Heart left ventricle (tissue), 16 donors: ENCODE data around the gene PRRT2. TPM values are rescaled to one million over a fixed set of nuclear protein-coding genes. Genes with fewer than 3 reads are reported as not detected.

Experiments used
- ATAC-seq, 4 donors: fragments of 200-7000 bp; cut with Tn5 transposase; one replicate each; pipeline ENCODE4 v1.9.1; 2020 to 2022; ENCODE audit warnings: moderate library complexity in 4 of 4, mild to moderate bottlenecking in 3 of 4, moderate number of reproducible peaks in 1 of 4
- DNase-seq, 5 donors: peaks; one replicate each; pipeline ENCODE4 v3.0.0-alpha.2; 2020
- H3K27ac ChIP-seq, 12 donors: fragments of 200-600 bp; sonication (generic) in 4 of 12; one replicate each; pipeline versions ENCODE4 v1.5.0 to v1.8.0; 2016 to 2022; ENCODE audit warnings: mild to moderate bottlenecking in 2 of 12
- H3K27me3 ChIP-seq, 9 donors: fragments of 200-600 bp; sonication (generic) in 2 of 9; one replicate each; pipeline versions ENCODE4 v1.5.1 to v1.8.0; 2016 to 2022; ENCODE audit warnings: mild to moderate bottlenecking in 3 of 9
- H3K36me3 ChIP-seq, 9 donors: fragments of 200-600 bp; sonication (generic) in 2 of 9; one replicate each; pipeline versions ENCODE4 v1.5.0 to v1.8.0; 2018 to 2022; ENCODE audit warnings: mild to moderate bottlenecking in 2 of 9
- H3K4me1 ChIP-seq, 12 donors: fragments of 200-600 bp; sonication (generic) in 4 of 12; one replicate each; pipeline versions ENCODE4 v1.5.0 to v1.8.0; 2016 to 2022; ENCODE audit warnings: mild to moderate bottlenecking in 3 of 12
- H3K4me3 ChIP-seq, 12 donors: fragments of 200-600 bp; sonication (generic) in 4 of 12; one replicate each; pipeline versions ENCODE4 v1.5.0 to v1.8.0; 2017 to 2022; ENCODE audit warnings: mild to moderate bottlenecking in 9 of 12, moderate library complexity in 4 of 12
- H3K9me3 ChIP-seq, 12 donors: fragments of 200-600 bp; sonication (generic) in 4 of 12; one replicate each; pipeline versions ENCODE4 v1.5.0 to v1.8.0; 2016 to 2022; ENCODE audit warnings: mild to moderate bottlenecking in 1 of 12
- CTCF ChIP-seq, 12 donors: fragments of 200-600 bp; sonication (generic) in 4 of 12; IDR thresholded peaks; one replicate each; pipeline versions ENCODE4 v1.5.0 to v1.8.0; 2018 to 2022; ENCODE audit warnings: antibody characterized with exemption in 12 of 12, mild to moderate bottlenecking in 5 of 12
- POLR2A ChIP-seq, 2 donors: fragments of 450-650 bp; IDR thresholded peaks; one replicate each; pipeline ENCODE4 v1.6.1; 2017; ENCODE audit warnings: antibody characterized with exemption in 2 of 2, mild to moderate bottlenecking in 2 of 2, moderate library complexity in 2 of 2
- WGBS, 4 donors: extraction: QIAGEN DNeasy Blood & Tissue Kit in 2 of 4; methylation state at CpG; one replicate each; pipeline versions ENCODE4 v1.1.5 to v1.1.7; 2013 to 2018; 5-methylcytosine and 5-hydroxymethylcytosine counted together
- intact Hi-C, 10 donors: fragments of 100-400 bp; cut with DNase I; formaldehyde crosslinking; loops; one replicate each; pipeline versions ENCODE4 v1.11.1 to v1.14.2; 2022
- polyA plus RNA-seq, 2 donors: library from polyadenylated mRNA; stranded (reverse); fragments of 200-250 nt; gene quantifications; one replicate each; pipeline ENCODE4 v1.2.3, GENCODE V29; 2013
- total RNA-seq, 9 donors: library from RNA; depleted of rRNA in 2 of 9; stranded (reverse); fragments of >200 nt in 2 of 9; fragmentation: NEBNext Ultra II Directional in 3 of 9; extraction: Animal tissue kit (Norgen Biotek cat#: 25700) in 3 of 9; gene quantifications; one replicate each; pipeline versions ENCODE4 v1.1.0 to v1.2.4, GENCODE V29; 2016 to 2023
- donor health status: ischemic (EF 13 %, LVEDD 7.1; RV severe dilation, severe dysfunction).
- donor health status: healthy with polysubstance abuse.
- donor health status: DM: no; HTN: yes; CAD: no.
- donor health status: DM: no; HTN: no; CAD: no.
- donor health status: ischemic (EF 25% LVEDD 6.9; RV normal size, moderate dysfunction).
- donor health status: ischemic (EF 25% LVEDD 5.7; RV mildly dilated, moderate dysfunction).
- donor health status: healthy.
- donor health status: DM: yes; HTN: yes; CAD: no.
- donor health status: ischemic (EF 35%, LVEDD 5.7; RV mildly dilated, moderate dysfunction).
- donor health status: nonischemic (EF 11% LVEDD 7.7; RV severe dilation, severe dysfunction).
- donor health status: DM: yes; HTN: yes; CAD: no.
- donor health status: PGD.
- donor health status: ischemic (EF 29% LVEDD 5.4; RV normal size, mild dysfunction).
- donor health status: nonischemic (EF 23%, LVEDD 6.1; RV moderate dilation, normal function).

PRRT2 gene
- total and polyA plus RNA-seq, 11 donors = 0.24 to 3.2 (median 1.3) TPM; not detected in 1

GRCh38 chr16:29821643-29822115, 9.7 kb downstream of the PRRT2 start:
- no peak for TF ChIP-seq CTCF (IDR thresholded peaks at IDR 0.05)
- no peak for TF ChIP-seq POLR2A (IDR thresholded peaks at IDR 0.05)
- Histone ChIP-seq H3K9me3 (no peaks in the 10 kb centered on the region), H3K27me3 (no peaks in the 10 kb centered on the region), H3K4me1 (peaks cover 3 to 93% (median 70%) of the 10 kb centered on the region in 12 donors), H3K4me3 (peak overlapping the region in 11 of 12 donors; percentile 51 to 94 (median 73)), H3K27ac (peak overlapping the region; percentile 74 to 96 (median 88)), H3K36me3 (peaks cover 0 to 28% (median 15%) of the 10 kb centered on the region in 9 donors)
- ATAC-seq (peak in 1 of 4 donors; percentile 23), DNase-seq (peak in 3 of 5 donors; percentile 33 to 54 (median 39))
- WGBS, 4 donors = 46 to 66% (median 62%) methylated on average over 7 of the region's 7 CpGs
- intact Hi-C loops = loop anchor here in 3 of 10 donors (2.0 to 5.0 kb wide), 3 partner anchors 29 to 41 kb away; partner anchors contain the start of genes CDIPT (in 1 of the 3) and KIF22 (in 1 of the 3)

GRCh38 chr16:29824589-29825144, 12.7 kb downstream of the PRRT2 start:
- Histone ChIP-seq H3K27ac (peak overlapping the region; percentile 59 to 91 (median 78)), H3K27me3 (no peaks in the 10 kb centered on the region), H3K4me3 (peak overlapping the region in 6 of 12 donors; percentile 1 to 32 (median 11)), H3K9me3 (no peaks in the 10 kb centered on the region), H3K4me1 (peaks cover 0 to 80% (median 58%) of the 10 kb centered on the region in 12 donors), H3K36me3 (peaks cover 0 to 18% (median 0%) of the 10 kb centered on the region in 9 donors)
- ATAC-seq (peak in 3 of 4 donors; percentile 13 to 42 (median 30)), DNase-seq (no peak)
- TF ChIP-seq POLR2A (IDR thresholded peaks at IDR 0.05) = no peak
- no peak for TF ChIP-seq CTCF (IDR thresholded peaks at IDR 0.05)
- intact Hi-C loops = loop anchor here in 1 of 10 donors (5.0 kb wide), 1 partner anchor 38 kb away; the partner anchor contains the start of gene CDIPT
- 46 to 74% (median 58%) methylated on average over 7 of the region's 7 CpGs for WGBS, 4 donors

- H3K4me3 ChIP-seq = peak overlapping the region in 7 of 12 donors; percentile 1 to 32 (median 11)
- H3K4me1 ChIP-seq = peaks cover 0 to 74% (median 52%) of the 10 kb centered on the region in 12 donors
- intact Hi-C loops = no loop called here
- ATAC-seq = peak; percentile 66 to 79 (median 76)
- H3K27ac ChIP-seq = peak overlapping the region; percentile 59 to 91 (median 78)
- TF ChIP-seq POLR2A (IDR thresholded peaks at IDR 0.05) (no peak), CTCF (IDR thresholded peaks at IDR 0.05) (no peak)
- H3K36me3 ChIP-seq = peaks cover 0 to 24% (median 0%) of the 10 kb centered on the region in 9 donors
- H3K9me3 ChIP-seq = no peaks in the 10 kb centered on the region
- WGBS, 4 donors = 51 to 68% (median 61%) methylated on average over 10 of the region's 10 CpGs
- peak; percentile 55 to 84 (median 79) for DNase-seq
- no peaks in the 10 kb centered on the region for H3K27me3 ChIP-seq
Measured at GRCh38 chr16:29825145-29826044, 13.4 kb downstream of the PRRT2 start.
